Endothelial cell (in vitro differentiated cells): Measurements from ENCODE around the gene OAT. TPM values are rescaled to one million over a fixed set of nuclear protein-coding genes. Genes with fewer than 3 reads are reported as not detected.

ENCODE experiments used
- DNase-seq: peaks from one replicate; pipeline ENCODE4 v3.0.0; 2021; ENCODE audit warnings: low spot score
- H3K27ac Mint-ChIP-seq: one replicate; pipeline ENCODE4 v1.8.0; 2021; ENCODE audit warnings: mixed read lengths, inconsistent platforms; ENCODE audit not compliant: unreplicated experiment
- H3K27me3 Mint-ChIP-seq: one replicate; pipeline ENCODE4 v1.8.0; 2021; ENCODE audit warnings: mild to moderate bottlenecking, moderate library complexity, mixed read lengths, inconsistent platforms; ENCODE audit not compliant: unreplicated experiment
- H3K36me3 Mint-ChIP-seq: one replicate; pipeline ENCODE4 v1.8.0; 2021; ENCODE audit warnings: mild to moderate bottlenecking, low read depth, mixed read lengths, inconsistent platforms; ENCODE audit not compliant: unreplicated experiment
- H3K4me1 Mint-ChIP-seq: one replicate; pipeline ENCODE4 v1.8.0; 2021; ENCODE audit warnings: mild to moderate bottlenecking, mixed read lengths, inconsistent platforms; ENCODE audit not compliant: unreplicated experiment
- H3K4me3 Mint-ChIP-seq: one replicate; pipeline ENCODE4 v1.8.0; 2021; ENCODE audit warnings: mild to moderate bottlenecking, mixed read lengths, inconsistent platforms; ENCODE audit not compliant: unreplicated experiment
- H3K9me3 Mint-ChIP-seq: one replicate; pipeline ENCODE4 v1.8.0; 2021; ENCODE audit warnings: mixed read lengths, inconsistent platforms; ENCODE audit not compliant: unreplicated experiment
- CTCF ChIP-seq: fragments of 200-600 bp; sonication (generic); IDR thresholded peaks from one replicate; pipeline ENCODE4 v1.5.0; 2021; ENCODE audit warnings: antibody characterized with exemption; ENCODE audit not compliant: unreplicated experiment
- total RNA-seq: library from RNA; stranded (reverse); fragmentation: NEBNext Ultra II Directional; extraction: Animal tissue kit (Norgen Biotek cat#: 25700); gene quantifications from one replicate; pipeline ENCODE4 v1.2.1, GENCODE V29; 2021; ENCODE audit not compliant: unreplicated experiment

OAT gene
- total RNA-seq, 1 donor from 2014 or later: 36.6 TPM

- no peak overlapping the region for H3K27ac Mint-ChIP-seq
- H3K4me3 Mint-ChIP-seq: no peak overlapping the region
- H3K36me3 Mint-ChIP-seq: no peaks in the 10 kb centered on the region
- no peaks in the 10 kb centered on the region for H3K9me3 Mint-ChIP-seq
- TF ChIP-seq CTCF: no peak
- H3K4me1 Mint-ChIP-seq: peaks cover 49% of the 10 kb centered on the region
- no peak for DNase-seq
- peaks cover 20% of the 10 kb centered on the region for H3K27me3 Mint-ChIP-seq
These were observed 35.4 kb upstream of the OAT start for GRCh38 chr10:124453960-124454610.

GRCh38 chr10:124451276-124451675 lies 32.6 kb upstream of the OAT start:
- TF ChIP-seq CTCF: no peak
- no peak overlapping the region for H3K27ac Mint-ChIP-seq
- H3K36me3 Mint-ChIP-seq: no peaks in the 10 kb centered on the region
- peaks cover 28% of the 10 kb centered on the region for H3K27me3 Mint-ChIP-seq
- DNase-seq: no peak
- H3K4me1 Mint-ChIP-seq: peaks cover 42% of the 10 kb centered on the region
- H3K4me3 Mint-ChIP-seq: peak overlapping the region; percentile 67
- no peaks in the 10 kb centered on the region for H3K9me3 Mint-ChIP-seq

- peak overlapping the region; percentile 67 for H3K4me3 Mint-ChIP-seq
- no peak for TF ChIP-seq CTCF
- H3K36me3 Mint-ChIP-seq: no peaks in the 10 kb centered on the region
- H3K9me3 Mint-ChIP-seq: no peaks in the 10 kb centered on the region
- H3K4me1 Mint-ChIP-seq: peaks cover 37% of the 10 kb centered on the region
- no peak overlapping the region for H3K27ac Mint-ChIP-seq
- H3K27me3 Mint-ChIP-seq: peaks cover 26% of the 10 kb centered on the region
- DNase-seq: no peak
These were observed 32.0 kb upstream of the OAT start for GRCh38 chr10:124450783-124451057.

GRCh38 chr10:124450012-124450782 lies 31.5 kb upstream of the OAT start, which contains the start of gene NKX1-2:
NKX1-2 (minus strand) TSS chr10:124450035; CDS start chr10:124449943, 92 bp downstream.
- TF ChIP-seq CTCF: no peak
- peak within 1 kb of the TSS; percentile 81 for H3K4me3 Mint-ChIP-seq
- H3K9me3 Mint-ChIP-seq: no peaks in the 10 kb centered on the region
- no peaks in the 10 kb centered on the region for H3K36me3 Mint-ChIP-seq
- no peak within 1 kb of the TSS for H3K27ac Mint-ChIP-seq
- peak; percentile 33 for DNase-seq
- H3K4me1 Mint-ChIP-seq: peaks cover 37% of the 10 kb centered on the region
- peaks cover 24% of the 10 kb centered on the region for H3K27me3 Mint-ChIP-seq
